Measurements from ENCODE around the gene GPX4. TPM values are rescaled to one million over a fixed set of nuclear protein-coding genes. Genes with fewer than 3 reads are reported as not detected.

Gene GPX4
- total and polyA plus RNA-seq, 2 donors = 194 to 546 TPM

DNA sequence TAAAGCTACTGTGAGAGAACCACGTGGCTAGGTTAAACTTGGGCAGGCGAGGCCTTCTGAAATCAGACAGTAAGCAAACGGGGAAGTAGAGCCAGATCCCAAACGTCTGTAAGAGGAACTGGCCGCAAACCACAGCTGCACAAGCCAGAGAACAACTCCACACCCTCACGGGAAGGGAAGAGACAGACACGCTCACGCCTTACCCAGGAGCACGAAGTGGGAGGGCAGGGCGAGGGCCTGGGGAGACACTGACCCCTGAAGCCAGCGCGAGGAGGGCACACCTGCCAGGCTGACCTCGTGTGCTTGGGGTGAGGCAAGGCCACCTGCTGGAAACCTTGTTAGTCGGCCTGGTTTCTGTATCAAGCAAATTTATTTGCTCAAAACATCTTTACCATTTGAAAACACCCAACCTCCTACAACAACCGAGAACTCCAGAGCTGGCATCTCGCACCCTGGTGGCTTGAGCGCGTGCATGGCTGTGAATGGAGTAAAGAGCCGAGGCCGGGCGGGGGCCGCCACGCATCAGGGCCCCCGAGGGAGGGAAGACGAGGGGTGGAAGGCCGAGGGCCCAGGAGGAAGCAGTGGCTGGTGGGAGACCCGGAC lies 15.9 kb upstream of the GPX4 start:
- H3K27ac ChIP-seq (ENCODE audit: low read depth in 1 of 2, low read length in 1 of 2) = peak overlapping the region; percentile 55 to 73
- H3K4me3 ChIP-seq (ENCODE audit: low read length in 2 of 2) = no peak overlapping the region
- no peaks in the 10 kb centered on the region for H3K27me3 ChIP-seq (ENCODE audit: control insufficient read depth in 2 of 2, insufficient read depth in 1 of 2, low read length in 1 of 2)
- H3K4me1 ChIP-seq (ENCODE audit: control insufficient read depth in 2 of 2, insufficient read depth in 2 of 2, low read length in 2 of 2) = peaks cover 15 to 34% of the 10 kb centered on the region in 2 donors
- H3K9me3 ChIP-seq (ENCODE audit: control insufficient read depth in 2 of 2, insufficient read depth in 1 of 2, low read length in 1 of 2) = no peaks in the 10 kb centered on the region
- peaks cover 86 to 87% of the 10 kb centered on the region in 2 donors for H3K36me3 ChIP-seq (ENCODE audit: control insufficient read depth in 2 of 2, insufficient read depth in 2 of 2, low read length in 1 of 2)
- peak in 1 of 9 donors; percentile 75 for DNase-seq (ENCODE audit: low read depth in 6 of 9, low spot score in 9 of 9)
- 16% methylated on average over 27 of the region's 27 CpGs for WGBS

DNA sequence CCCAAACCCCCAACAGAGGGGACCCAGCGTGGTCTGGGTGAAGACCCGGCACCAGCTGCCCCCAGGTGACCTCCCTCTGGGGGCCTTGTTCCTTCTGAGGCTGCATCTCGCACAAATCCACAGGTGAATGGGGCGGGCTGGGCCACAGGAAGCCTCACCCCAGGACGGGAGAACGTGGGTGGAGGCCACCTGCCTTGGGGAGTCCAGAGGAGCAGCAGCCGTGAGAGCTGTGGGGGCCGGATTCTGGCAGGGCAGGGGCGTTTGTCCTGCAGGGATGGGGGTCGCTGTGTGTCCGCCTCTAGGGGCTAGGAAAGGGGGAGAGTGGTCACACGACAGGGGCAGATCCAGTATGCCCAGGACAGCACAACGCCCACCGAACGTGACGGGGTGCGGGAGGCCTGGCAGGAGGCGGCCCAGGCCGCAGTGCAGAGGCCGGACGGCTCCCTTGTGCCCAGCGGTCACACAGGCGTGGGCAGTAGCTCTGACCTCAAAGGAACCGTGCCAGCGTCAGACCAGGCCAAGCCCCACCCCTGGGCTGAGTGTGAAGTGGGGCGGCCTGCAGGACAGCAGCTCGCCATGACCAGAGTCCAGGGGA lies 15.3 kb upstream of the GPX4 start:
- Histone ChIP-seq H3K27me3 (ENCODE audit: control insufficient read depth in 2 of 2, insufficient read depth in 1 of 2, low read length in 1 of 2) (no peaks in the 10 kb centered on the region), H3K27ac (ENCODE audit: low read depth in 1 of 2, low read length in 1 of 2) (peak overlapping the region; percentile 55 to 73), H3K36me3 (ENCODE audit: control insufficient read depth in 2 of 2, insufficient read depth in 2 of 2, low read length in 1 of 2) (peaks cover 86 to 87% of the 10 kb centered on the region in 2 donors), H3K4me1 (ENCODE audit: control insufficient read depth in 2 of 2, insufficient read depth in 2 of 2, low read length in 2 of 2) (peaks cover 15 to 34% of the 10 kb centered on the region in 2 donors), H3K9me3 (ENCODE audit: control insufficient read depth in 2 of 2, insufficient read depth in 1 of 2, low read length in 1 of 2) (no peaks in the 10 kb centered on the region), H3K4me3 (ENCODE audit: low read length in 2 of 2) (no peak overlapping the region)
- no peak for DNase-seq (ENCODE audit: low read depth in 6 of 9, low spot score in 9 of 9)
- 85% methylated on average over 27 of the region's 27 CpGs for WGBS

DNA sequence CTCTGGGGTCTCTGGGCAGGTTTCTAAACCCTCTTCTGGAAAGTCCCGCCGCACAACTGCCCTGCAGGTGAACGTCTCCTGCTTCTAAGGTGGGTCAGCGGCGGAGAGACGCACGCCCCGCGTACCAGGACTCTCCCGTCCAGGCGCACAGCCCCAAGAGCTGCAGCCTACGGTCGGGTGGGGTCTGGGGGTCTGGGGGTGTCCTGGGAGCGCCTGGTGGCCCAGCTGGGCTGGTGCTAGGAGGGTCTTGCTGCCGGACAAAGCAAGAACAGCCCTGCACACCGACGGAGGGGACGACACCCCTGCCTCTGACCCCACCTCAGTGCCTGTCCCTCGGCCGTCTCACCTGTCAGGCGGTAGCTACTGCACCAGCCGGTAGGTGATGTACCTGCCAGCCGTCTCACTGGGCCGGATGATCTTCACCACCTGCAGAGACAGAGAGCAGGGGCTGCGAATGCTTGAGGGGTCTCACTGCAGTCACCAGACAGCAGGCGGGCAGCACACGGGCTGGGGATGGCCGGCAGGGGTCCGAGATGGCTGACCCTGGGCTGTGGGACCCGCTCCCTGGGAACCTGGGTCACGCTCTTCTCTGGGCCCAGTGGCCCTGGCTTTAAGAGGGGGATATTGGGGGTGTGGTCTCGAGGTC lies 14.5 kb upstream of the GPX4 start:
- Histone ChIP-seq H3K27ac (ENCODE audit: low read depth in 1 of 2, low read length in 1 of 2) (peak overlapping the region in 1 of 2 donors; percentile 73), H3K9me3 (ENCODE audit: control insufficient read depth in 2 of 2, insufficient read depth in 1 of 2, low read length in 1 of 2) (no peaks in the 10 kb centered on the region), H3K27me3 (ENCODE audit: control insufficient read depth in 2 of 2, insufficient read depth in 1 of 2, low read length in 1 of 2) (no peaks in the 10 kb centered on the region), H3K4me3 (ENCODE audit: low read length in 2 of 2) (no peak overlapping the region), H3K36me3 (ENCODE audit: control insufficient read depth in 2 of 2, insufficient read depth in 2 of 2, low read length in 1 of 2) (peaks cover 83 to 85% of the 10 kb centered on the region in 2 donors), H3K4me1 (ENCODE audit: control insufficient read depth in 2 of 2, insufficient read depth in 2 of 2, low read length in 2 of 2) (peaks cover 22 to 40% of the 10 kb centered on the region in 2 donors)
- DNase-seq (ENCODE audit: low read depth in 6 of 9, low spot score in 9 of 9) = no peak
- WGBS = 98% methylated on average over 32 of the region's 32 CpGs

DNA sequence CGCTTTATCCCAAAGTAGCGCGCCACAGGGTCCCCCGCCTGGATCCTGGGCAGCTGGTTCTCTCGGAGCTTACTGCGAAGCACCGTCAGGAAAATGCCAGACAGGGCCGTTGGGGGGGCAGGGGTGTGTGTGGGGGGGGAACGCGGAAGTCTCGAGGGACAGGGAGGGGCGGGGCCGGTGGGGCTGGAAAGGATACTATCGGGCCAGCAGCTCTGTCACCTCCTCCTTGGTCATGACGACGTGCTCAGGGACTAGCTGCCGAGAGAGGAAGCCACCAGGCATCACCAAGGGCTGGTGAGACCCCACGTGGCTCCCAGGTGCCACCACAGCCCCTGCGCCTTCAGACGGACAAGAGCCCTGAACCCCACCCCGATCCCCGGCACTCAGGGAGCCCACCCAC lies 13.9 kb upstream of the GPX4 start:
- Histone ChIP-seq H3K9me3 (ENCODE audit: control insufficient read depth in 2 of 2, insufficient read depth in 1 of 2, low read length in 1 of 2) (no peaks in the 10 kb centered on the region), H3K36me3 (ENCODE audit: control insufficient read depth in 2 of 2, insufficient read depth in 2 of 2, low read length in 1 of 2) (peaks cover 78% of the 10 kb centered on the region in 2 donors), H3K4me1 (ENCODE audit: control insufficient read depth in 2 of 2, insufficient read depth in 2 of 2, low read length in 2 of 2) (peaks cover 23 to 45% of the 10 kb centered on the region in 2 donors), H3K27me3 (ENCODE audit: control insufficient read depth in 2 of 2, insufficient read depth in 1 of 2, low read length in 1 of 2) (no peaks in the 10 kb centered on the region), H3K4me3 (ENCODE audit: low read length in 2 of 2) (no peak overlapping the region), H3K27ac (ENCODE audit: low read depth in 1 of 2, low read length in 1 of 2) (no peak overlapping the region)
- no peak for DNase-seq (ENCODE audit: low read depth in 6 of 9, low spot score in 9 of 9)
- WGBS = 91% methylated on average over 22 of the region's 22 CpGs

DNA sequence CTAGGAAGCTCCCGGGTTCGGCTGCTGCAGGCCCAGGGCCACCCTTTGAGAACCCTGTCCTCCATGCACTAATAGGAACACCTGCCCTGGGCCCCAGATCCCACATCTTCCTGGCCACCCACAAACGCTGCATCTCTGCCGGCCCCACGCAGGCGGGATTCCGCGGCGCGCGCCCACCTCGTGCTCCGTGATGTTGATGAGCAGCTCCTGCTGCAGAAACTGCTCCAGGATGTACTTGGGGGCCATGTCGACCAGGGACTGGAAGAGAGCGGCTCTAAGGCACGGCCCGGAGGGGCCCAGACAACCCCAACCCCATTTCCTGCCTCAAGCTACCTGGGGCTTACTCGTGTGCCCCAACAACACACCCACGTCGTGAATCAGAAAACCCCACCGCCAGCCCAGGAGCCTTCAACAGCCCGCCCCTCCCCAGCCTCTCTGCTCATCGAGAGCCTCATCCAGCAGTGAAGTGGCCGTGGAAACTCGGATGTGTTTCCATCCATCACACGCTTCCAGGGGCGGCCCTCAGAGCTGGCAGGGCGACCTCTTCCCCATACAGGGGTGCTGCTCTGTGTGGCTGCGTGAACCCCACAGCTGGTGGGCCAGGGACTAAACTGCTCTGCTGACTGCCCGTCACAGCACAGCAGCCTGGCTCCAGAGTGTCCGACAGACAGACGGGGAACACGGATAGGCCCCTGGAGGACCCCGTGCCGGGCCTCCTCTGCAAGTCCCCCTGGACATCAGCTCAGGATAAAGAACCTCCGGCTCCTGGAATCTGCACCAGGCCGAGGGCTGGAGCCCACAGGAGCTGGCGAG lies 12.9 kb upstream of the GPX4 start:
- WGBS = 95% methylated on average over 38 of the region's 38 CpGs
- Histone ChIP-seq H3K36me3 (ENCODE audit: control insufficient read depth in 2 of 2, insufficient read depth in 2 of 2, low read length in 1 of 2) (peaks cover 68% of the 10 kb centered on the region in 2 donors), H3K4me1 (ENCODE audit: control insufficient read depth in 2 of 2, insufficient read depth in 2 of 2, low read length in 2 of 2) (peaks cover 28 to 50% of the 10 kb centered on the region in 2 donors), H3K27me3 (ENCODE audit: control insufficient read depth in 2 of 2, insufficient read depth in 1 of 2, low read length in 1 of 2) (no peaks in the 10 kb centered on the region), H3K9me3 (ENCODE audit: control insufficient read depth in 2 of 2, insufficient read depth in 1 of 2, low read length in 1 of 2) (no peaks in the 10 kb centered on the region), H3K27ac (ENCODE audit: low read depth in 1 of 2, low read length in 1 of 2) (no peak overlapping the region), H3K4me3 (ENCODE audit: low read length in 2 of 2) (no peak overlapping the region)
- DNase-seq (ENCODE audit: low read depth in 6 of 9, low spot score in 9 of 9) = no peak

DNA sequence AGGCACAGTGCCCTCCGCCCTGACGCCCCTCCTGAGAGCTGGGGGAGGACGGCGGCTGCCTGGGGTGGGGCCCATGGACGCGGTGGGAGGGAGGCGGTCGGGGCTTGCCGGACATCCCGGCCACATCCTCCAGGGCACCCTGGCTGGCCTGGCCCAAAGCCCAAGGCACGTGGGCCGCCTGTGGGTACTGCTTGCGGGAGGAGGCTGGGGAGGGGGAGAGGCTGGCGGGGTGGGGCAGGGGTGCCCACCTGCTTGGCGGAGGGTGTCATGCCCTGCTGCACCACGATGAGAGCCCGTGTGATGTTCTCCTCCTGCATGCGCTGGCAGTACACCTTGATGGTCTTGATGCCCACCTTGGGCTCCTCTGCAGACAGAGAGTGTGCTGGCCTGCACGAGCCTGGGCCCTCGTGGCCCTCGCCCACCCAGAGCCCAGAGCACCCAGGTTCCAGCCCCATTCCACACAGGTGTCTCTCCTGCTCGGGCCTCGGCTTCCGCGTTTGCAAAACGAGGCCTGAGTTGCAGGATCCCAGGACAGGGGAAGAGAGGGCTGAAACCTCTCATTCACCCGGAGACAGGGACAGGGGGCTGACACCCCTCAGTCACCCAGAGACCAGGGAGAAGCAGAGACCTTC lies 12.1 kb upstream of the GPX4 start:
- H3K9me3 ChIP-seq (ENCODE audit: control insufficient read depth in 2 of 2, insufficient read depth in 1 of 2, low read length in 1 of 2) = no peaks in the 10 kb centered on the region
- H3K27me3 ChIP-seq (ENCODE audit: control insufficient read depth in 2 of 2, insufficient read depth in 1 of 2, low read length in 1 of 2) = no peaks in the 10 kb centered on the region
- WGBS = 97% methylated on average over 27 of the region's 27 CpGs
- H3K36me3 ChIP-seq (ENCODE audit: control insufficient read depth in 2 of 2, insufficient read depth in 2 of 2, low read length in 1 of 2) = peaks cover 60 to 61% of the 10 kb centered on the region in 2 donors
- no peak overlapping the region for H3K27ac ChIP-seq (ENCODE audit: low read depth in 1 of 2, low read length in 1 of 2)
- no peak for DNase-seq (ENCODE audit: low read depth in 6 of 9, low spot score in 9 of 9)
- H3K4me1 ChIP-seq (ENCODE audit: control insufficient read depth in 2 of 2, insufficient read depth in 2 of 2, low read length in 2 of 2) = peaks cover 28 to 47% of the 10 kb centered on the region in 2 donors
- no peak overlapping the region for H3K4me3 ChIP-seq (ENCODE audit: low read length in 2 of 2)

DNA sequence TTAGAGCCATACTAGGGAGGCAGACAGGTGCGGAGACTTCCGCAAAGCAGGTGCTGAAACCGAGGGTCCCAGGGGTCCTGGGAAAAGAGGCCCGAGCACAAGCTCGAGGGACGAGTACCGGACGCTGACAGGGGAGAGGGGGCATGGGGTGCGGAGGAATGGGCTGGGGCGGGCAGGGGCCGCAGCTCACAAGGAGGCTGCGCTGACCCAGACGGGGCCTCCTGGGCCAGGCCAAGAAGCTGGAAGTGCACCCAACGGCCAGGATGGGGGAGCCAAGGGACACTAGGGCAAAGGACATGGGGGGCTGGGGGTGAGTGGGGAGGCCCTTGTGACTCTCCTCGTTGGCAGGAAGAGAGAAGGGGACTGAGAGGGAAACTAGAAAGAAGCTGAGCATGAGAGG lies 10.5 kb upstream of the GPX4 start:
- Histone ChIP-seq H3K27me3 (ENCODE audit: control insufficient read depth in 2 of 2, insufficient read depth in 1 of 2, low read length in 1 of 2) (no peaks in the 10 kb centered on the region), H3K4me1 (ENCODE audit: control insufficient read depth in 2 of 2, insufficient read depth in 2 of 2, low read length in 2 of 2) (peaks cover 19 to 31% of the 10 kb centered on the region in 2 donors), H3K36me3 (ENCODE audit: control insufficient read depth in 2 of 2, insufficient read depth in 2 of 2, low read length in 1 of 2) (peaks cover 46 to 49% of the 10 kb centered on the region in 2 donors), H3K9me3 (ENCODE audit: control insufficient read depth in 2 of 2, insufficient read depth in 1 of 2, low read length in 1 of 2) (no peaks in the 10 kb centered on the region), H3K4me3 (ENCODE audit: low read length in 2 of 2) (no peak overlapping the region), H3K27ac (ENCODE audit: low read depth in 1 of 2, low read length in 1 of 2) (no peak overlapping the region)
- DNase-seq (ENCODE audit: low read depth in 6 of 9, low spot score in 9 of 9) = no peak
- WGBS = 97% methylated on average over 15 of the region's 15 CpGs

DNA sequence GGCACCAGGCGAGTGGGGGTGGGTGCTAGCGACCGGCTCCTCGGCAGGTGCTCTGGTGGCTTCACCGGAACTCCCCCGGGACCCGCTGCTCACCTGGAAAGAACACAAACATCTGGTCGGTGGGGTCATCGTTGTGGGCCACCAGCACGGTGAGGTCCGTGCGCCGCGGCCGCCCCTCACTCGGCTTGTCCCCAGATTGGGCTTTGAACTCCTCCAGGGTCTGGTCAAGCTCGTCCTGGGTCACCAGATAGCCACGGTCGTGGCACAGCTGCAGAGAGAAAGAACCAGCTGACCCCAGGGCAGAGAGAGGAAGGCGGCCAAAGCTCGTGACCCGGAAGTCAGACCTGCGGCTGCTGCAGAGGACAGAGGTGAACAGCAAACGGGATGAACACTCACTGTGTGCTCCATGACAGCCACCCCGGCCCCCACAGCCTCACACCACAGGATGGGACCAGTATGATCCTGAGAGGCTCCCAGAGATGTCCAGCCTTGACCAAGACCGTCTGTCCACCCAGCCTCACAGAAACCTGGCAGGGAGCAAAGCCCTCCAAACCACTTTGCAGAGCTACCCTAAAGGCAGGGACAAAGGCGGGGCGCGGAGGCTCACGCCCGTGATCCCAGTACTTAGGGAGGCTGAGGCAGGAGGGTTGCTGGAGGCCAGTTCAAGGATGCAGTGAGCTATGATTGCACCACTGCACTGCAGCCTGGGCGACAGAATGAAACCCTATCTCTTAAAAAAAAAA lies 9.8 kb upstream of the GPX4 start:
- Histone ChIP-seq H3K4me3 (ENCODE audit: low read length in 2 of 2) (peak overlapping the region; percentile 78 to 85), H3K27me3 (ENCODE audit: control insufficient read depth in 2 of 2, insufficient read depth in 1 of 2, low read length in 1 of 2) (no peaks in the 10 kb centered on the region), H3K4me1 (ENCODE audit: control insufficient read depth in 2 of 2, insufficient read depth in 2 of 2, low read length in 2 of 2) (peaks cover 13 to 24% of the 10 kb centered on the region in 2 donors), H3K27ac (ENCODE audit: low read depth in 1 of 2, low read length in 1 of 2) (no peak overlapping the region), H3K36me3 (ENCODE audit: control insufficient read depth in 2 of 2, insufficient read depth in 2 of 2, low read length in 1 of 2) (peaks cover 40 to 43% of the 10 kb centered on the region in 2 donors), H3K9me3 (ENCODE audit: control insufficient read depth in 2 of 2, insufficient read depth in 1 of 2, low read length in 1 of 2) (no peaks in the 10 kb centered on the region)
- WGBS = 86% methylated on average over 32 of the region's 32 CpGs
- no peak for DNase-seq (ENCODE audit: low read depth in 6 of 9, low spot score in 9 of 9)
